ENCODE results near the gene CAMKK2.

- TF ChIP-seq POLR2AphosphoS5 (IDR thresholded peaks at IDR 0.05), result no peak
- TF ChIP-seq CTCF (IDR thresholded peaks at IDR 0.05), result no peak
Measured at GRCh38 chr12:121278169-121279070, 18.1 kb downstream of the CAMKK2 start.
